GM23248 (cell line): ENCODE data around the gene ADAMTS3.

Experiments used
- EZH2 ChIP-seq: fragments of 200-600 bp; sonication (generic); IDR thresholded peaks from 2 replicates; pipeline ENCODE4 v1.6.1; 2018; ENCODE audit warnings: antibody characterized with exemption, mild to moderate bottlenecking; ENCODE audit not compliant: insufficient read depth, poor library complexity, severe bottlenecking
- EZH2phosphoT487 ChIP-seq: fragments of 200-600 bp; sonication (generic); IDR thresholded peaks from 2 replicates; pipeline ENCODE4 v1.6.1; 2018; ENCODE audit warnings: antibody characterized with exemption, moderate library complexity, mild to moderate bottlenecking, low read depth; ENCODE audit not compliant: insufficient read depth

DNA sequence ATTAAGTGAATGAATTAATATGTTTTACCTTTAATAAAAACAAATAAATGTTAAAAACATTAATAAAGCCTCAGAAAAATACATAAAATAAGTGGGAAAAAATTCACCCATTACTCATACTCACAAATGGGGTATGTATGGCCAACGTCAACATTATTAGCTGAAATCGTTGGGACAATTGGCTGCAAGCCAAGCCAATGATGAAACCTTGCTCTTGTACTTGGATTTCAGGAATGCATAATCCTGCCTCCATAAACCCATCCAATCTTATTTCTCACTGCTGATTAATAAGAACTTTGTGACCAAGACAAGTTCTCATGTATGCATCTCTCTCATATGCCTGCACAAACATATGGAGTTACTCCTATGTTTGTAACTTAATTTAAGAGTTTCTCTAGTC lies 35.3 kb upstream of the ADAMTS3 start:
- TF ChIP-seq EZH2 (no peak), EZH2phosphoT487 (no peak)
